H1 (cell line): ENCODE results near the gene CADM1. TPM values are rescaled to one million over a fixed set of nuclear protein-coding genes. Genes with fewer than 3 reads are reported as not detected.

Experiments
- CTCF ChIA-PET: fragments of 300-600 bp; sonication (Branson Sonifier 250); formaldehyde crosslinking; loops from one replicate; lab custom pipeline; 2021; ENCODE audit not compliant: partially characterized antibody; lab: Charles Lee
- POLR2A ChIA-PET: fragments of 300-600 bp; sonication (Branson Sonifier 250); formaldehyde crosslinking; loops from one replicate; lab custom pipeline; 2021; ENCODE audit warnings: inconsistent platforms; ENCODE audit not compliant: partially characterized antibody; lab: Charles Lee
- DNase-seq, 2 experiments: peaks; one replicate each; pipeline versions ENCODE4 v3.0.0 to v3.0.0-alpha.2; 2010 to 2022; ENCODE audit warnings: low spot score in 2 of 2, low read depth in 1 of 2, mixed read lengths in 1 of 2
- FAIRE-seq: peaks from 2 replicates; lab custom pipeline; 2011; peaks lifted over from hg19 to GRCh38; lab: Jason Lieb, UNC
- H2AFZ ChIP-seq: 2 replicates; pipeline ENCODE4 v1.8.1; 2012; ENCODE audit warnings: low read length, inconsistent platforms
- H2AK5ac ChIP-seq: 2 replicates; pipeline ENCODE4 v1.6.1; 2013; ENCODE audit warnings: low read depth, low read length
- H2BK120ac ChIP-seq: replicated peaks from 2 replicates; pipeline ENCODE3; 2013; ENCODE audit warnings: low read depth, low read length, inconsistent platforms
- H2BK12ac ChIP-seq: 2 replicates; pipeline ENCODE4 v1.6.1; 2013; ENCODE audit warnings: low read depth, low read length
- H2BK15ac ChIP-seq: 2 replicates; pipeline ENCODE4 v1.6.1; 2013; ENCODE audit warnings: low read length
- H2BK20ac ChIP-seq: 2 replicates; pipeline ENCODE4 v1.6.1; 2013; ENCODE audit warnings: low read length
- H2BK5ac ChIP-seq: 2 replicates; pipeline ENCODE4 v1.6.1; 2013; ENCODE audit warnings: low read depth, low read length
- H3K14ac ChIP-seq: 2 replicates; pipeline ENCODE4 v1.6.1; 2013; ENCODE audit warnings: inconsistent platforms; ENCODE audit not compliant: insufficient read length
- H3K18ac ChIP-seq: 2 replicates; pipeline ENCODE4 v1.6.1; 2013; ENCODE audit warnings: low read length; ENCODE audit errors: extremely low read depth
- H3K23ac ChIP-seq: 2 replicates; pipeline ENCODE4 v1.6.1; 2013; ENCODE audit warnings: inconsistent platforms; ENCODE audit not compliant: insufficient read length
- H3K23me2 ChIP-seq: 2 replicates; pipeline ENCODE4 v1.6.1; 2013; ENCODE audit warnings: low read depth, low read length
- H3K27ac ChIP-seq: 2 replicates; pipeline ENCODE4 v1.6.1; 2011; ENCODE audit warnings: low read depth, low read length, inconsistent platforms
- H3K27me3 ChIP-seq, 4 experiments: replicated peaks in 1 of 4; 1 replicate in 1 of 4; 2 replicates in 3 of 4; pipeline versions ENCODE4 v1.6.1 to v1.8.1; 2011 to 2013; ENCODE audit warnings: low read length in 3 of 4, mild to moderate bottlenecking in 3 of 4, inconsistent platforms in 2 of 4, mixed read lengths in 2 of 4, moderate library complexity in 1 of 4; ENCODE audit not compliant: control insufficient read depth in 3 of 4, insufficient read depth in 3 of 4; ENCODE audit errors: extremely low read depth in 1 of 4
- H3K36me3 ChIP-seq, 4 experiments: 2 replicates each; pipeline versions ENCODE4 v1.6.1 to v1.8.1; 2011 to 2013; ENCODE audit warnings: mild to moderate bottlenecking in 4 of 4, low read length in 3 of 4, moderate library complexity in 2 of 4, control low read depth in 1 of 4, inconsistent platforms in 1 of 4; ENCODE audit not compliant: insufficient read depth in 4 of 4, control insufficient read depth in 2 of 4
- H3K4ac ChIP-seq: replicated peaks from 2 replicates; pipeline ENCODE3; 2013; ENCODE audit warnings: low read length, low read depth, mixed read lengths, inconsistent platforms; ENCODE audit not compliant: insufficient read length
- H3K4me1 ChIP-seq, 4 experiments: replicated peaks in 1 of 4; 1 replicate in 1 of 4; 2 replicates in 3 of 4; pipeline versions ENCODE4 v1.6.1 to v1.8.1; 2011 to 2013; ENCODE audit warnings: low read length in 3 of 4, inconsistent platforms in 2 of 4, mixed read lengths in 1 of 4; ENCODE audit not compliant: insufficient read depth in 4 of 4, control insufficient read depth in 3 of 4
- H3K4me2 ChIP-seq, 2 experiments: 2 replicates each; pipeline versions ENCODE4 v1.6.1 to v1.8.1; 2011 to 2013; ENCODE audit warnings: low read depth in 2 of 2, low read length in 2 of 2, control low read depth in 1 of 2, inconsistent platforms in 1 of 2, mild to moderate bottlenecking in 1 of 2; ENCODE audit not compliant: insufficient read depth in 1 of 2
- H3K4me3 ChIP-seq, 4 experiments: fragments of 200-600, 300-600 bp in 1 of 4; sonication (generic), shearing (Covaris generic), sonication (Bioruptor Twin) in 1 of 4; 2 replicates each; pipeline versions ENCODE4 v1.5.1 to v1.8.1; 2011 to 2016; ENCODE audit warnings: low read length in 4 of 4, low read depth in 3 of 4, control low read depth in 2 of 4, inconsistent platforms in 2 of 4, mild to moderate bottlenecking in 2 of 4, mixed read lengths in 1 of 4, moderate library complexity in 1 of 4; ENCODE audit not compliant: insufficient read depth in 2 of 4; ENCODE audit errors: extremely low read depth in 1 of 4
- H3K56ac ChIP-seq: replicated peaks from 2 replicates; pipeline ENCODE3; 2013; ENCODE audit warnings: low read depth, mild to moderate bottlenecking, mixed read lengths, low read length, inconsistent platforms; ENCODE audit not compliant: insufficient read length
- H3K79me1 ChIP-seq: 2 replicates; pipeline ENCODE4 v1.6.1; 2013; ENCODE audit warnings: low read depth, low read length, control low read depth
- H3K79me2 ChIP-seq, 2 experiments: 2 replicates each; pipeline versions ENCODE4 v1.6.1 to v1.8.1; 2012 to 2013; ENCODE audit warnings: low read length in 2 of 2, mild to moderate bottlenecking in 2 of 2, inconsistent platforms in 1 of 2; ENCODE audit not compliant: insufficient read depth in 2 of 2, control insufficient read depth in 1 of 2
- H3K9ac ChIP-seq, 4 experiments: replicated peaks in 1 of 4; 1 replicate in 1 of 4; 2 replicates in 3 of 4; pipeline versions ENCODE4 v1.6.1 to v1.8.1; 2011 to 2013; ENCODE audit warnings: low read depth in 3 of 4, low read length in 3 of 4, control low read depth in 2 of 4, mild to moderate bottlenecking in 2 of 4, moderate library complexity in 2 of 4, inconsistent platforms in 1 of 4; ENCODE audit errors: extremely low read depth in 1 of 4
- H3K9me3 ChIP-seq, 2 experiments: 2 replicates each; pipeline versions ENCODE4 v1.6.1 to v1.8.1; 2012 to 2013; ENCODE audit warnings: mild to moderate bottlenecking in 2 of 2, moderate library complexity in 2 of 2, control low read depth in 1 of 2, inconsistent platforms in 1 of 2, low read depth in 1 of 2, low read length in 1 of 2, mixed read lengths in 1 of 2; ENCODE audit not compliant: insufficient read depth in 2 of 2
- H4K20me1 ChIP-seq, 2 experiments: replicated peaks in 1 of 2; 2 replicates each; pipeline versions ENCODE3 to v1.8.1; 2011 to 2013; ENCODE audit warnings: inconsistent platforms in 2 of 2, low read length in 2 of 2, mild to moderate bottlenecking in 1 of 2; ENCODE audit not compliant: insufficient read depth in 2 of 2, control insufficient read depth in 1 of 2
- H4K5ac ChIP-seq: 2 replicates; pipeline ENCODE4 v1.6.1; 2013; ENCODE audit warnings: low read length, low read depth, mixed read lengths, inconsistent platforms; ENCODE audit not compliant: insufficient read length
- H4K8ac ChIP-seq: 2 replicates; pipeline ENCODE4 v1.8.0; 2013; ENCODE audit warnings: mild to moderate bottlenecking, moderate library complexity, low read length, inconsistent platforms; ENCODE audit not compliant: insufficient read depth; ENCODE audit errors: extremely low read depth
- H4K91ac ChIP-seq: replicated peaks from 2 replicates; pipeline ENCODE3; 2013; ENCODE audit warnings: low read length, mixed read lengths, inconsistent platforms; ENCODE audit not compliant: insufficient read length
- CBX5 ChIP-seq: fragments of 300-800, 300-1000 bp; sonication (generic); IDR thresholded peaks from 2 replicates; pipeline ENCODE4 v1.7.1; 2016; ENCODE audit warnings: antibody characterized with exemption, low read length, low read depth
- EGR1 ChIP-seq: IDR thresholded peaks from 2 replicates; pipeline ENCODE4 v1.6.1; 2011; ENCODE audit warnings: low read depth, low read length, borderline replicate concordance
- GTF2F1 ChIP-seq: IDR thresholded peaks from 2 replicates; pipeline ENCODE4 v1.6.1; 2012; ENCODE audit warnings: low read depth, low read length, improper control_type of control experiment, borderline replicate concordance
- KDM4A ChIP-seq: IDR thresholded peaks from one replicate; pipeline ENCODE4 v1.7.1; 2012; ENCODE audit warnings: low read depth, mild to moderate bottlenecking, moderate library complexity, low read length, inconsistent platforms; ENCODE audit not compliant: severe bottlenecking
- MAFK ChIP-seq: IDR thresholded peaks from 2 replicates; pipeline ENCODE4 v1.6.1; 2012; ENCODE audit warnings: low read depth, mild to moderate bottlenecking, improper control_type of control experiment, low read length
- NRF1 ChIP-seq: IDR thresholded peaks from 2 replicates; pipeline ENCODE4 v1.6.1; 2011; ENCODE audit warnings: mild to moderate bottlenecking, low read depth, low read length, improper control_type of control experiment
- POLR2A ChIP-seq, 2 experiments: IDR thresholded peaks; 1 replicate in 1 of 2; 2 replicates in 1 of 2; pipeline ENCODE4 v1.6.1; 2011; ENCODE audit warnings: low read depth in 2 of 2, low read length in 2 of 2, mild to moderate bottlenecking in 2 of 2; ENCODE audit errors: control extremely low read depth in 1 of 2
- POLR2AphosphoS5 ChIP-seq: IDR thresholded peaks from 2 replicates; pipeline ENCODE4 v1.6.1; 2011; ENCODE audit warnings: low read depth, low read length
- RNF2 ChIP-seq: fragments of 200-900, 300-1000 bp; sonication (generic); IDR thresholded peaks from 2 replicates; pipeline ENCODE4 v1.7.1; 2016; ENCODE audit warnings: borderline replicate concordance, low read depth, mild to moderate bottlenecking, antibody characterized with exemption, low read length; ENCODE audit not compliant: poor library complexity, severe bottlenecking; ENCODE audit errors: missing control alignments
- SIX5 ChIP-seq: IDR thresholded peaks from 2 replicates; pipeline ENCODE4 v1.6.1; 2011; ENCODE audit warnings: mild to moderate bottlenecking, low read depth, low read length
- TAF1 ChIP-seq: IDR thresholded peaks from 2 replicates; pipeline ENCODE4 v1.6.1; 2011; ENCODE audit warnings: mild to moderate bottlenecking, low read depth, low read length
- WGBS, 2 experiments: shearing (Covaris generic) in 1 of 2; methylation state at CpG; one replicate each; pipeline versions ENCODE4 v1.1.6 to v1.1.7; 2013 to 2015; ENCODE audit warnings: low lambda C conversion rate in 2 of 2, mixed read lengths in 2 of 2, inconsistent platforms in 1 of 2, low coverage in 1 of 2, missing lambda C conversion rate in 1 of 2; ENCODE audit not compliant: insufficient replicate concordance in 2 of 2, insufficient coverage in 1 of 2, insufficient read length in 1 of 2; ENCODE audit errors: extremely low coverage in 1 of 2, missing lambda C conversion rate in 1 of 2; 5-methylcytosine and 5-hydroxymethylcytosine counted together
- polyA plus RNA-seq, 7 experiments: library from polyadenylated mRNA; depleted of rRNA in 3 of 7; stranded (reverse) in 5 of 7; unstranded in 2 of 7; fragments of >200 nt in 5 of 7; fragments of 200-250 nt in 2 of 7; gene quantifications; 1 replicate in 5 of 7; 2 replicates in 1 of 7; 4 replicates in 1 of 7; pipeline versions ENCODE4 v1.2.1 to v1.2.3, GENCODE V29; 2011 to 2013; ENCODE audit warnings: missing spikeins in 2 of 7, mixed read lengths in 2 of 7
- total RNA-seq: library from RNA; stranded (reverse); fragmentation: NEBNext Ultra II Directional; extraction: Animal tissue kit (Norgen Biotek cat#: 25700); gene quantifications from 2 replicates; pipeline ENCODE4 v1.2.1, GENCODE V29; 2021
- TF ChIP-seq, protein P1 (sequence below): IDR thresholded peaks from 2 replicates; pipeline ENCODE4 v1.6.1; 2012; ENCODE audit warnings: low read length, inconsistent platforms

Gene CADM1
- total and polyA plus RNA-seq, 2 of the 8 experiments (the other 6 are each of a cell fraction or from before 2014, with no cell fraction given), result 8.3 to 25.3 TPM

DNA sequence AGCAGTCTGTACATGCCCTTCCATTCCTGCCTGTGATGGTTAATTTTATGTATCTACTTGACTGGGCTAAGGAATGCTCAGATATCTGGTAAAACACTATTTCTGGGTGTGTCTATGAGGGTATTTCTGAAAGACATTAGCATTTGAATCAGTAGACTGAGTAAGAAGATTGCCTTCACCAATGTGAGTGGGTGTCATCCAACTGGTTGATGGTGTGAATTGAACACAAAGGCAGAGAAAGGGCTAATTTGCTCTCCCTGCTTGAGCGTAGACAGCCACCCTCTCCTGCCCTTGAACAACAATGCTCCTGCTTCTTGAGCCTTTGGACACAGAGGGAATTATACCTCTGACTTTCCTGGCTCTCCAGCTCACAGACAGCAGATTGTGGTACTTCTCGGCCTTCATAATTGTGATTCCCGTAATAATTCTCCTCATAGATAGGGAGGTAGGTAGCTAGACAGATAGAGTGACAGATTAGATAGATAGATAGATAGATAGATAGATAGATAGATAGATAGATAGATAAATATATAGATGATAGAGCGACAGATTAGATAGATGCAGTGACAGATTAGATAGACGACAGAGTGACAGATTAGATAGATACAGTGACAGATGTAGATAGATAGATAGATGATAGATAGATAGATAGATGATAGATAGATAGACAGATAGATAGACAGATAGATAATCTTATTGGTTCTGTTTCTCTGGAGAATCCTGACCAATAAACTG lies 370.6 kb downstream of the CADM1 start:
- ChIA-PET CTCF (interaction anchor here (0.6 to 2.0 kb wide), 4 partner anchors 11 to 430 kb away, joined by 3 to 8 read pairs (median 3); no protein-coding TSS in a partner anchor), POLR2A (no interaction called here)
- Histone ChIP-seq H2BK120ac (no peak overlapping the region), H3K9ac (no peak overlapping the region), H3K36me3 (no peaks in the 10 kb centered on the region), H4K20me1 (no peaks in the 10 kb centered on the region), H2BK15ac (no peak overlapping the region), H2BK12ac (no peak overlapping the region), H3K4me2 (no peak overlapping the region), H3K27me3 (no peaks in the 10 kb centered on the region), H3K4me3 (no peak overlapping the region), H3K23me2 (no peaks in the 10 kb centered on the region; the same call in 1 of the 2 replicates), H4K8ac (no peak overlapping the region), H3K18ac (no peak overlapping the region), H3K79me1 (no peaks in the 10 kb centered on the region), H2BK5ac (no peak overlapping the region), H3K27ac (no peak overlapping the region), H3K56ac (no peak overlapping the region), H3K4ac (no peak overlapping the region), H4K91ac (no peak overlapping the region), H3K23ac (no peak overlapping the region), H2BK20ac (no peak overlapping the region), H3K4me1 (no peaks in the 10 kb centered on the region), H3K79me2 (no peaks in the 10 kb centered on the region), H3K9me3 (no peaks in the 10 kb centered on the region), H4K5ac (no peak overlapping the region), H2AFZ (no peak overlapping the region), H2AK5ac (no peak overlapping the region), H3K14ac (no peak overlapping the region)
- FAIRE-seq (no peak), DNase-seq (no peak)
- 94 to 100% methylated on average over 1 to 5 of the region's 5 CpGs for WGBS, 2 experiments
- TF ChIP-seq POLR2AphosphoS5 (no peak), CBX5 (no peak), KDM4A (no peak), GTF2F1 (no peak), TAF1 (no peak), MAFK (no peak), SIX5 (no peak), NRF1 (no peak), EGR1 (no peak), RNF2 (no peak), POLR2A (IDR thresholded peaks at IDR 0.05; ENCODE audit: control extremely low read depth in 1 of 2, low read depth in 2 of 2, low read length in 2 of 2) (no peak)
- TF ChIP-seq, protein P1, sequence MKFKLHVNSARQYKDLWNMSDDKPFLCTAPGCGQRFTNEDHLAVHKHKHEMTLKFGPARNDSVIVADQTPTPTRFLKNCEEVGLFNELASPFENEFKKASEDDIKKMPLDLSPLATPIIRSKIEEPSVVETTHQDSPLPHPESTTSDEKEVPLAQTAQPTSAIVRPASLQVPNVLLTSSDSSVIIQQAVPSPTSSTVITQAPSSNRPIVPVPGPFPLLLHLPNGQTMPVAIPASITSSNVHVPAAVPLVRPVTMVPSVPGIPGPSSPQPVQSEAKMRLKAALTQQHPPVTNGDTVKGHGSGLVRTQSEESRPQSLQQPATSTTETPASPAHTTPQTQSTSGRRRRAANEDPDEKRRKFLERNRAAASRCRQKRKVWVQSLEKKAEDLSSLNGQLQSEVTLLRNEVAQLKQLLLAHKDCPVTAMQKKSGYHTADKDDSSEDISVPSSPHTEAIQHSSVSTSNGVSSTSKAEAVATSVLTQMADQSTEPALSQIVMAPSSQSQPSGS, result no peak
